ENCODE measurements around the gene FNDC3B.

Gene FNDC3B

GRCh38 chr3:172305552-172305951, 266.2 kb downstream of the FNDC3B start:
- no peak for DNase-seq

DNA sequence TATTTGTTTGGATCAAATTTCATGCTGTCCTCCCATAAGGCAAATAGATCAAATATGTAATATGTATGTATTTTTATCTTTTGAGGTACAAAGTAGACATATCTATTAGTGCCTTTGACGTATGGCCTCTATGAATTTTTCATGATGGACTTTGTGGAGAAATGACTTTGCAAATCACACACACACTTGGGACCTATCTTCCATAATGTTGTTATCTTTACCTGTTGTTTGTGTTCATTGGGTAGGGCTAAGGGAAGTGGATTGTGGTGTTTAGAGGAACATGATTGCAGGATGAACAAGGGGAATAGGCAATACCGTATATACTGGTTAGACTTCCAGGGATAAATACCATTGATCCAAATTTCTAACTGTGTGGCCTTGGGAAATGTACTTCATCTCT, 266.6 kb downstream of the FNDC3B start:
- no peak for DNase-seq

DNA sequence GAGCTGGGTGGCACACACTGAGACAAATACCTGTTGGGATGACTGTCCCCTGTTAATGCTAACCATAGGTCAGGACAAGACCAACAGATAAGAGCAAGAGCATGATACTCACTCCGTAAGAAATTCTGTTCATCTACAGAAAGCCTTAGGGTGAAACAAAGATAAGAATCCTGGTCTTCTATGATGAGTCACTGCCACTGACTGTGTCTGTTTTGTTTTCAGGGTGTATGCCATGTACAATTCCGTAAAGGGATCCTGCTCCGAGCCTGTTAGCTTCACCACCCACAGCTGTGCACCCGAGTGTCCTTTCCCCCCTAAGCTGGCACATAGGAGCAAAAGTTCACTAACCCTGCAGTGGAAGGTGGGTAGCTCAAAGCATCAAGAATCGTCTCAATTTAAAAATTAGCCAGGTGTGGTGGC, 267.8 kb downstream of the FNDC3B start:
- no peak for DNase-seq

- no peak for DNase-seq
Observed at GRCh38 chr3:172309059-172309458, 269.7 kb downstream of the FNDC3B start.

DNA sequence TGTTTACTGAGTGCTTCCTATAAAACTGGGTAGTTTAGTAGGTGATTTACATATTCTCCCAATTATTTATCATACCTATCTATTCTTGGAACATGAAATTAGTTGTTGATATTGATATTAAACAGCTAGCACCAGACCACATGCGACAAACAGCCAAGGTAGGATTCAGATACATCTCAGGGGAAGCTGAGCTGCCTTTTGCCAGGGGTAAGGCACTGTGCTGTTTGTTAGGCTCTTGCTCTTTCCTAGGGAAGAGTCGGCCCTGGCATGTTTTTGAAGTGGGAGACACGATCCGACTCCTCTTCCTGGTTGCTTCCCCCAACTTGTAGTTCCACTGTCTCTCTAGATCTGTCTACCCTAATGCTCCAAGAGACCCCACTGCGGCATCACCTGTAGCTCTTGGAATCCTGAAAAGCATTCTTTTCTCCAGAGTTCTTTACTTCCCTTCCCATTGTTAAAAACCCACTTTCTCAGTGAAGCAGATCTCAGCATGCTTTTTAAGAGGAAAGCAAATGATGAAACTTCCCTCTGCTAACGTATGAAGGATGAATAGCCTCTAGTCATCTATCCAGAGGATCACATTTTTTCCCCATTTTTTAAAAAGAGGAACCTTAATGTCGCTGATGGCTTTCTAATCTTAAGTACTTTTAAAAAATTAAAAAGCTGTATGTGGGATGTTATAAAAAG, 270.5 kb downstream of the FNDC3B start:
- DNase-seq: no peak

- no peak for DNase-seq
Observed at GRCh38 chr3:172310428-172310760, 271.0 kb downstream of the FNDC3B start.

DNA sequence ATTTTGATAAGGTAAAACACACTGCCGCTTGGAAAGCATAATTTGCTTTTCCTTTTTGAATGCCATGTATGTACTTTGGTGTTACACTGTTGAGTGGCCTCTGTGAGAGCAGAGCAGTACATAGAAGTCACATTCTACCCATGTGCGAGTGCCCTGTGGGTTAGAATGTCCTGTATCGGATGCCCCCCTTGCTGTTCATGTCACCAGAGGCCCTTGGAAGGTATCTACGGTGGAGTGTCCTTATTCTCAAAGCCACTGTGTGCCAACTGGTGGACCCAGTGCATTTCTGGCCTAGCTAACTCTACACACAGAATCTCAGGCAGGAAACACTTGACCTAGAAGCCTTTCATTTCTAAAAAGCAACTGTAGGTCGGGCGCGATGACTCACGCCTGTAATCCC, 271.8 kb downstream of the FNDC3B start:
- DNase-seq: no peak

- DNase-seq: no peak
Observed at GRCh38 chr3:172312001-172312400, 272.6 kb downstream of the FNDC3B start.

DNA sequence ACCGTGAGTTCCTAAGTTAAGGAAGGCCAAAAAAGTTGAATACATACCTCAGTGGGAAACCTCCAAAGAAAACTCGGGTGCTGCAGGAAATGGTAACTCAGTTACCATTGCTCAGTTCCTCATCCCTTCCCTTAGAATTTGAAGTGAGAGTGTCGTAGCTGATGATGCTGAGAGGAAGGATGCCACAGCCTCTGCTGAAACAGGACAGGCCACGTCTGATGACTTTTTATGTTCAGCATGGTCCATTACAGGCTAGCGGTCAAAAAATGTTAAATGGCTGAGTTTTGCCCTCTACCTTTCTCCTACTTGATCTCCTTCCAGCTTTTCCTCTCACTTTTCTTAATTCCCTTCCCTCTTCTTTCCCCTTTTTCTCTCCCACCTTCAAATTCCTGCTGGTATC, 273.3 kb downstream of the FNDC3B start:
- no peak for DNase-seq

- DNase-seq: no peak
Observed at GRCh38 chr3:172313671-172314070, 274.3 kb downstream of the FNDC3B start.

DNA sequence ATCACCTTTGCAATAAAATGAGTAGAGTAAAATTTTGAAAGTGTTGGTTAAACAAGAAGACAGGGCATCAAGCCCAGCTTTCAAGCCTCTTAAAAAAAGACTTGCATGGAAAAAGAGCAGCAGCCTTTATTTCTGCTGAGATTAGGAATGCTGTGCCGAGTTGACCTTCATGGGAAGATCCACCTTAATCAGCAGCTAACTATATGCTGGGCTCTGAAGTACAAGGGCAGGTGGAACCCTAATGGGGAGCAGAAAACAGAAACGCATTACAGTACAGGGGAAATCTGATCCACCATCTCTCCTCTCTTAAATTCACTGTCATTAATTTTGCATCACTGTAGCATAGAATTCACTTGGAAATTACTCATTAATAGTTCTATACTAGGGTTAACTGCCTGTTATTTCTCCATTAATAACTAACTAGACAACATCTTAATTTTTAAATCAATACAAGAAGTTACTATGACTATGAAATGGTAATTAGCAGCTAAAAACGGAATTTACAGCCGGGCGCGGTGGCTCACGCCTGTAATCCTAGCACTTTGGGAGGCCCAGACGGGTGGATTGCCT, 275.3 kb downstream of the FNDC3B start:
- no peak for DNase-seq

GRCh38 chr3:172315401-172316091, 276.2 kb downstream of the FNDC3B start:
- no peak for DNase-seq

DNA sequence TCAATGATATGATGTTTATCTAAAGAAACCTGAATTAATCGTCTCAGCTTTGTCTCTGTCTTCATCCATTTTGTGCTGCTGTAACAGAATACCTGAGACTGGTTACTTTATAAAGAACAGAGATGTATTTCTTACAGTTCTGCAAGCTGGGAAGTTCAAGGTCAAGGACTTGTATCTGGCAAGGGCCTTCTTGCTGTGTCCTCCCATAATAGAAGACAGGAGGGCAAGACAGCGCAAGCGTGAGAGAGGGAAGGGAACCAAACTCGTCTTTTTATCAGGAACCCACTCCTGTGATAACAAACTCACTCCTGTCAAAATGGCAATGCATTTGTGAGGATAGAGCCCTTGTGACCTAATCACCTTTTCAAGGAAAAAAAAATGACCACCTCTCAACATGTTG, 277.4 kb downstream of the FNDC3B start:
- DNase-seq: no peak

GRCh38 chr3:172317481-172317880, 278.1 kb downstream of the FNDC3B start:
- no peak for DNase-seq

GRCh38 chr3:172317984-172318383, 278.6 kb downstream of the FNDC3B start:
- DNase-seq: peak in 1 of 51 donors; percentile 16

DNA sequence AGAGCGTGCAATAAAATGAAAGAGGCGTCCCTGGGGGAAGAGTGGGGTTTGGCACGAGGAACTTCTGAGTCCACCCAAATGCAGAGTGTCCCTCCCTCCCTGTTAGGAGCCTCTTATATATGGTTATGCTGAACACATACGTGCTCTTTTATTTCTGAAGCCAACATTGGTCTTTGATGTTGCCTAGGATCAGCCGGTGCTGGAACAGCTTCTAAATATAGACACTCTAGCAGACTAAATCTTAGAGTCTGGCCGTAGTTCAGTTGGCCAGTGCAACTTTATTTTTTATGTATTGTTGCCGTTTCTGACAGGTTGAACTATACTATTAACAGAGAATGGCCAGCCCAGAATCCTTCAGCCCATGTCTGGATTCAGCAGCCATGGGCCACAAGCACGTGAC, 280.2 kb downstream of the FNDC3B start:
- no peak for DNase-seq

DNA sequence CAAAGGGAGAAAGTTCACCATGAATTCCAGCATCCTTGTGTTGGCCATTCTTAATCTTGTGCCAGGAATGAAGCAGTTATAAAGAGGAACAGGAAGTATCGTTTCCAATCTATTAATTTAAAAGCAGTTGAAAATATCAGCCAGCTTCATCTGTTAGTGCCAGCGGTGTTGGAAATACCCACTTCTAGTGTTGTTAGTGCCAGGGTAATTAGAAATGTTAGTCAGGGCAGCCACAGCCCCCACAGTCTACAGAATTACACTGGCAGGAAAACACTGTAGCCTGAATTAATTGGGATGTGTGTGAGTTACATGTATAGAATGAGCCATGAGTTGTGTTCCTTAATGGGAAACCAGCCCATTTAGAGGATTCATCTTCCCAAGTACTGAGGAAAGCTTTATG, 281.1 kb downstream of the FNDC3B start:
- no peak for DNase-seq

DNA sequence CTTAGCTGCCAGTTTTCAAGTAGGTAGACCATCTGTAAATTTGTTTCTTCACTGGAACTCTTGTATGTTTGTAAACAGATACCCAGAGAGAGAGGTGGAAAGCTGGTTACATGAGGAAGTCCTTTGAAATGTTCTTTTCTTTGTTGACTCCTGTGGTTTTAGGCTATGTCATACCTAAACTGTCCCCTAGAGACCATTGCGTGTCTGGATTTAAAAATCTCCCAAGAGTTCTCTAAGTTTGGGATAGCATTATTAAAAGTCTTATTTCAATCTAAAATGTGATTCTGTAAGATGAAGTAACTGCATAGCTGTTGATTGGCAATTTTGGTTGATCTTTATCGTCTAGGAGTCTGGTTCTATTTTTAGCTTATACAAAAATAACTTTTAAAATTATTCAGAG, 281.7 kb downstream of the FNDC3B start:
- DNase-seq: no peak

DNA sequence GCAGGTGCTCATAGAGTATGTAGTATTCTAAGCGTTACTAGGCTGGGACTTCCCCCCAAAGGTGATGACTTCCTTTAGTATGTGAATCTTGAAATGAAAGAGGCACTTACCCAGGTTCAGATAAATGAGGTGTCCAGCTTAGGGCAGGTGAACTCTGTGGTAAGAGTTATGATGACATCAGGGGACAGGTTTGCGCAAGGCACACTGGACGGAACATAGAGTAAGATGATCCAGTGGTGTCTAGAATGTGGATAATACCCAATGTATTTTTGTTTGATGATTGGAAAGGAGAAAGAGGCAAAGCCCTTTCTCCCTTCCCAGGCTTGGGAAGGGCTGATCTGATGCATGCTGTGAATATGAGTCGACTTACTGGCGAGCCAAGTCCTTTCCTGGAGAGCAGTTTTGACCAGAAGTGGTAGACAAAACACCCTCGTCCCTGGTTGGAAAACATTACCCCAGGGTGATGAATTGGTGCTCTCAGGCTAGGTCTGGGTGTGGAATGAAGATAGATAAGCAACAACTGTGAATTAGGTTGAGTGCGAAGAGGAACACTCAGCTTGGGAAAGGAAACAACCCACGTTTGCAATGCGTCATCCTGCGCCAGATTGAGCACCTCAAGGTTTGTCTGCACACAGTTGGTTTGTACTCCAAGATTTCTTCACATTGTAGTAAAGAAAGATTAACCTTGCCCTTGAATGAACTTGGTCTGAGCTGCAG, 284.7 kb downstream of the FNDC3B start:
- DNase-seq: no peak

GRCh38 chr3:172324611-172325203, 285.3 kb downstream of the FNDC3B start:
- peak in 1 of 51 donors; percentile 4 for DNase-seq

- no peak for DNase-seq
Observed at GRCh38 chr3:172325461-172325860, 286.1 kb downstream of the FNDC3B start.

DNA sequence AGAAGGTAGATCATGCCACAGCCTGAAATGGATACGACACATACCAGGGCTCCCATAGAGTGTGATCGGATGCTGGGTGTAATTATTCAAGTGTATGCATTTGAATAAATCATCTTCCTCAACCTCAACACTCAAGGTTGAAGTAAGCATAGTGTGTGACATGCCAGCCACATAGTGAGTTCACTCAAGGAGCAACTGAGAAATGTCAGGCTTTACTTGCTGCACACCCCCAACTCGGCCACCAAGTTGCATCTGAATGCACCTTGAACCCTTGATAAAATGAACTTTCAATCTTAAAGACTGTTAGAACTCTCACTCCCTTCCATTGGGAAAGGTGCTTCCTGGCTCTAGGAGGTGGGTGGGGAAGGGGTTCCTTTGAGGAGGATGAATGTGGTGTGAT, 287.6 kb downstream of the FNDC3B start:
- no peak for DNase-seq
